IMR-90 (cell line): ENCODE measurements around the gene CLEC2D. TPM values are rescaled to one million over a fixed set of nuclear protein-coding genes. Genes with fewer than 3 reads are reported as not detected.
"Not testable (repeated sequence)": the region's sequence is repeated elsewhere in the genome, so short reads cannot be mapped to it uniquely, and the experiment has no call there.

Experiments used
- ATAC-seq: fragments of 200-7000 bp; cut with Tn5 transposase; 2 replicates; pipeline ENCODE4 v1.9.1; 2020; ENCODE audit warnings: low read depth, mild to moderate bottlenecking, moderate library complexity
- BruUV-seq: library from RNA; stranded (reverse); fragments of 400-500 nt; replicated peaks from 2 replicates; lab custom pipeline; 2021; lab: Mats Ljungman, UMichigan
- CTCF ChIA-PET: fragments of 300-600 bp; formaldehyde crosslinking; extraction: SDS; loops from one replicate; lab custom pipeline; 2021; ENCODE audit warnings: antibody characterized with exemption; lab: Yijun Ruan, JAX
- POLR2A ChIA-PET: fragments of 300-600 bp; sonication (Branson Sonifier 250); formaldehyde crosslinking; loops from one replicate; lab custom pipeline; 2022; ENCODE audit warnings: antibody characterized with exemption; ENCODE audit not compliant: unreplicated experiment; lab: Charles Lee
- DNase-seq: peaks from one replicate; pipeline ENCODE4 v3.0.0; 2013
- H2AFZ ChIP-seq: replicated peaks from 2 replicates; pipeline ENCODE3; 2013; ENCODE audit warnings: low read length, mild to moderate bottlenecking; ENCODE audit not compliant: poor library complexity
- H2AK5ac ChIP-seq: 2 replicates; pipeline ENCODE4 v1.6.1; 2013; ENCODE audit warnings: low read depth, low read length, inconsistent platforms
- H2AK9ac ChIP-seq: replicated peaks from 2 replicates; pipeline ENCODE3; 2013; ENCODE audit warnings: mild to moderate bottlenecking, low read depth, low read length, moderate library complexity; ENCODE audit not compliant: poor library complexity
- H2BK120ac ChIP-seq: 2 replicates; pipeline ENCODE4 v1.6.1; 2013; ENCODE audit warnings: low read depth, low read length, inconsistent platforms
- H2BK15ac ChIP-seq: 3 replicates; pipeline ENCODE4 v1.6.1; 2013; ENCODE audit warnings: low read depth, low read length, inconsistent platforms
- H2BK20ac ChIP-seq: 2 replicates; pipeline ENCODE4 v1.6.1; 2013; ENCODE audit warnings: low read depth, mild to moderate bottlenecking, inconsistent platforms, low read length, moderate library complexity
- H2BK5ac ChIP-seq: 2 replicates; pipeline ENCODE4 v1.6.1; 2013; ENCODE audit warnings: mild to moderate bottlenecking, low read depth, low read length, inconsistent platforms; ENCODE audit not compliant: poor library complexity, severe bottlenecking
- H3K14ac ChIP-seq: replicated peaks from 2 replicates; pipeline ENCODE4 v1.6.1; 2013; ENCODE audit warnings: low read depth, low read length, inconsistent platforms
- H3K18ac ChIP-seq: 2 replicates; pipeline ENCODE4 v1.6.1; 2013; ENCODE audit warnings: low read depth, low read length, control low read depth
- H3K23ac ChIP-seq: 2 replicates; pipeline ENCODE4 v1.6.1; 2013; ENCODE audit warnings: low read depth, low read length, inconsistent platforms
- H3K27ac ChIP-seq: 2 replicates; pipeline ENCODE4 v1.5.1; 2013; ENCODE audit warnings: mild to moderate bottlenecking, control low read depth, low read length; ENCODE audit not compliant: insufficient read depth
- H3K27me3 ChIP-seq: 2 replicates; pipeline ENCODE4 v1.6.1; 2013; ENCODE audit warnings: low read length; ENCODE audit not compliant: control insufficient read depth, insufficient read depth
- H3K36me3 ChIP-seq: 2 replicates; pipeline ENCODE4 v1.6.1; 2013; ENCODE audit warnings: low read length, mixed read lengths; ENCODE audit not compliant: control insufficient read depth, insufficient read depth
- H3K4ac ChIP-seq: 2 replicates; pipeline ENCODE4 v1.6.1; 2013; ENCODE audit warnings: low read depth, low read length, inconsistent platforms
- H3K4me1 ChIP-seq: 2 replicates; pipeline ENCODE4 v1.6.1; 2013; ENCODE audit warnings: low read length, mixed read lengths; ENCODE audit not compliant: control insufficient read depth, insufficient read depth
- H3K4me2 ChIP-seq: 2 replicates; pipeline ENCODE4 v1.6.1; 2013; ENCODE audit warnings: low read depth, mild to moderate bottlenecking, control low read depth, low read length, moderate library complexity
- H3K4me3 ChIP-seq: 2 replicates; pipeline ENCODE4 v1.5.1; 2013; ENCODE audit warnings: low read depth, mild to moderate bottlenecking, control low read depth, low read length, moderate library complexity; ENCODE audit not compliant: insufficient read depth
- H3K56ac ChIP-seq: 2 replicates; pipeline ENCODE4 v1.6.1; 2013; ENCODE audit warnings: low read length, inconsistent platforms; ENCODE audit not compliant: insufficient read depth; ENCODE audit errors: extremely low read depth
- H3K79me1 ChIP-seq, 2 experiments: 2 replicates each; pipeline ENCODE4 v1.6.1; 2013; ENCODE audit warnings: low read length in 2 of 2, inconsistent platforms in 1 of 2, low read depth in 1 of 2
- H3K9ac ChIP-seq: 2 replicates; pipeline ENCODE4 v1.6.1; 2013; ENCODE audit warnings: low read depth, low read length, control low read depth
- H3K9me1 ChIP-seq: 2 replicates; pipeline ENCODE4 v1.6.1; 2013; ENCODE audit warnings: low read length, inconsistent platforms; ENCODE audit not compliant: insufficient read depth
- H3K9me3 ChIP-seq: 2 replicates; pipeline ENCODE4 v1.6.1; 2013; ENCODE audit warnings: low read length; ENCODE audit not compliant: control insufficient read depth, insufficient read depth
- H4K20me1 ChIP-seq: 2 replicates; pipeline ENCODE4 v1.6.1; 2013; ENCODE audit warnings: low read length, inconsistent platforms; ENCODE audit not compliant: insufficient read depth
- H4K5ac ChIP-seq: 2 replicates; pipeline ENCODE4 v1.6.1; 2013; ENCODE audit warnings: mild to moderate bottlenecking, low read depth, low read length, control low read depth
- H4K8ac ChIP-seq, 2 experiments: 2 replicates each; pipeline ENCODE4 v1.6.1; 2013; ENCODE audit warnings: low read depth in 2 of 2, low read length in 2 of 2, control low read depth in 1 of 2, inconsistent platforms in 1 of 2
- H4K91ac ChIP-seq: 2 replicates; pipeline ENCODE4 v1.6.1; 2013; ENCODE audit warnings: low read depth, low read length, inconsistent platforms; ENCODE audit not compliant: insufficient read depth
- CHD1 ChIP-seq: IDR thresholded peaks from 2 replicates; pipeline ENCODE4 v1.6.1; 2012; ENCODE audit warnings: low read depth, low read length, improper control_type of control experiment
- MXI1 ChIP-seq: IDR thresholded peaks from 2 replicates; pipeline ENCODE4 v1.6.1; 2012; ENCODE audit warnings: low read depth, mild to moderate bottlenecking, low read length, moderate library complexity, borderline replicate concordance
- NFE2L2 ChIP-seq: fragments of 150-350 bp; IDR thresholded peaks from 2 replicates; pipeline ENCODE4 v1.6.1; 2016; ENCODE audit warnings: low read depth, mild to moderate bottlenecking, low read length
- POLR2A ChIP-seq: IDR thresholded peaks from 2 replicates; pipeline ENCODE4 v1.6.1; 2012; ENCODE audit warnings: mild to moderate bottlenecking, low read depth, low read length
- RFX5 ChIP-seq: IDR thresholded peaks from 2 replicates; pipeline ENCODE4 v1.8.0; 2012; ENCODE audit warnings: low read depth, mild to moderate bottlenecking, low read length, moderate library complexity
- WGBS, 2 experiments: methylation state at CpG; one replicate each; pipeline versions ENCODE4 v1.1.5 to v1.1.7; 2013; ENCODE audit warnings: missing lambda C conversion rate in 2 of 2; ENCODE audit not compliant: insufficient read length in 1 of 2; ENCODE audit errors: extremely low coverage in 2 of 2; 5-methylcytosine and 5-hydroxymethylcytosine counted together
- dilution Hi-C: fragments of 300-500 bp; cut with HindIII; formaldehyde crosslinking; loops from one replicate; pipeline ENCODE4 v1.14.3; 2018; ENCODE audit warnings: low sequenced_read_pairs; ENCODE audit not compliant: unreplicated experiment
- in situ Hi-C: fragments of 300-500 bp; cut with MboI; formaldehyde crosslinking; loops from 3 replicates; pipeline ENCODE4 v1.14.3; 2019; ENCODE audit warnings: low sequenced_read_pairs, inconsistent platforms, mixed read lengths
- intact Hi-C: fragments of 100-400 bp; cut with micrococcal nuclease; formaldehyde crosslinking; loops from 2 replicates; pipeline ENCODE4 v1.10.0; 2022
- polyA plus RNA-seq, 3 experiments: library from polyadenylated mRNA; depleted of rRNA; stranded (reverse); fragments of >200 nt; gene quantifications; 2 replicates each; pipeline ENCODE4 v1.2.3, GENCODE V29; 2012; ENCODE audit warnings: low replicate concordance in 1 of 3
- total RNA-seq: library from RNA; depleted of rRNA; stranded (reverse); fragments of >200 nt; gene quantifications from 2 replicates; pipeline ENCODE4 v1.2.3, GENCODE V29; 2012

CLEC2D gene
- total and polyA plus RNA-seq, 2 of the 4 experiments (the other 2 are of a cell fraction) = 0.72 to 1.2 TPM

DNA sequence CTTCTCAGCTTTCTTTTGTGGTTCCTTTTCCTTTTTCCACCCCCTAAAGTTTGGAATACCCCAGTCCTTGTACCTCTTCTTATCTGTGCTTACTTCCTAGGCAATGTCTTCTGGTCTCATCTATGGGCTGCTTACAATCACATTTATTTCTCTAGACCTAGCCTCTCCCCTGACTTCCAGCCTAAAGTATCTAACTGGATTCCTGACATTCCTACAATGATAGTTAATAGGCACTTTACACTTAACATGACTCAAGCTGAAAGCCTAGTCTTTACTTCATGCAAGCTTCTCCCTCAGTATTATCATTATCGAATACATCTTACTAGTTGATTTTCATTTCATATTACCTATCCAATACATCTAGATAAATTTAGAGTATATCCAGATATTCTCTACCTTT, 42.2 kb downstream of the CLEC2D start:
- no peak overlapping the region for H2AK9ac ChIP-seq
- TF ChIP-seq MXI1 (no peak), NFE2L2 (no peak), CHD1 (no peak), POLR2A (no peak), RFX5 (no peak)
- H2AFZ ChIP-seq = no peak overlapping the region
- no peak overlapping the region for H3K18ac ChIP-seq
- H3K4me1 ChIP-seq = no peaks in the 10 kb centered on the region
- no peaks in the 10 kb centered on the region for H3K36me3 ChIP-seq
- no peak overlapping the region for H3K4me3 ChIP-seq
- H3K14ac ChIP-seq = no peak overlapping the region
- H3K27ac ChIP-seq = no peak overlapping the region
- dilution Hi-C loops = no loop called here
- H3K9me3 ChIP-seq = no peaks in the 10 kb centered on the region
- ATAC-seq (peak; percentile 90), DNase-seq (peak; percentile 16)
- CTCF ChIA-PET = interaction anchor here (0.6 kb wide), 1 partner anchor 238 kb away, joined by 3 read pairs; no protein-coding TSS in a partner anchor
- H3K23ac ChIP-seq = no peak overlapping the region
- H4K5ac ChIP-seq = no peak overlapping the region
- POLR2A ChIA-PET = no interaction called here
- no peak overlapping the region for H2BK15ac ChIP-seq
- H2AK5ac ChIP-seq = no peak overlapping the region
- H3K9ac ChIP-seq = no peak overlapping the region
- H3K4ac ChIP-seq = no peak overlapping the region
- in situ Hi-C loops = loop anchor here (25.0 kb wide), 1 partner anchor 374 kb away; no protein-coding TSS in a partner anchor
- H3K4me2 ChIP-seq = no peak overlapping the region
- no peak overlapping the region for H4K91ac ChIP-seq
- no peaks in the 10 kb centered on the region; the same call in 1 of the 2 replicates for H3K27me3 ChIP-seq
- no peak overlapping the region for H2BK5ac ChIP-seq
- H2BK120ac ChIP-seq = no peak overlapping the region
- no peak overlapping the region for H4K8ac ChIP-seq
- no TSS peak for BruUV-seq
- WGBS, 2 experiments = no CpG with 5 or more reads among the region's 1 CpG
- no peaks in the 10 kb centered on the region for H3K79me1 ChIP-seq
- no peak overlapping the region for H3K56ac ChIP-seq
- no peaks in the 10 kb centered on the region for H3K9me1 ChIP-seq
- no peak overlapping the region for H2BK20ac ChIP-seq
- no peaks in the 10 kb centered on the region for H4K20me1 ChIP-seq
- intact Hi-C loops = no loop called here

DNA sequence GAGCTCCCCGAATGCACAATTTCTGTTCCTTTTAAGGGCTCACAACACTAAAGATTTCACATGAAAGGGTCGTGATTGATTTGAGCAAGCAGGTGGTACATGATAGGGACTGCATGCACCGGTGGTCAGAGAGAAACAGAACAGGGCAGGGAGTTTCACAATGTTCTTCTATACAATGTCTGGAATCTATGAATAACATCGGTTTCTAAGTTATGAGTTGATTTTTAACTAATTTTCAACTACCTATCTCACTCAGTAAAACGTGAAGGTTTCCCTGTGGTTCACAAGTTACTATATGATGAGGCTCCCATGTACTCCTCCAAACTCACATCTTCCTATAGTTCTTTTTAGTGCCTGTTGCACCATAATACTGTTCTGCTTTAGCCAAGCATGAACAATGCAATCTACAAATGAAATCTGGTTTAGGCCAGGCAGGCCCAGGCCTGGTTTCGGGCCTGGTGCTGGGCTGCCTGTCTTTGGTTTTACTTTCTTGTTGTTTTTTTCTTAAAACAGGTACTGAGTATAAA, 43.6 kb downstream of the CLEC2D start:
- not testable (repeated sequence) for ATAC-seq
- no CpG with 5 or more reads among the region's 6 CpGs for WGBS, 2 experiments

More for the DNA sequence above, 43.6 kb downstream of the CLEC2D start:
- H3K27ac ChIP-seq, intact Hi-C loops, H4K20me1 ChIP-seq, H3K36me3 ChIP-seq, H3K56ac ChIP-seq, H3K4ac ChIP-seq, H2AFZ ChIP-seq, H2BK20ac ChIP-seq, H3K9me1 ChIP-seq, H2BK5ac ChIP-seq, H2BK120ac ChIP-seq, H3K23ac ChIP-seq, DNase-seq, POLR2A ChIA-PET, H2AK5ac ChIP-seq, H4K5ac ChIP-seq, H2AK9ac ChIP-seq, H3K9ac ChIP-seq, H4K91ac ChIP-seq, H3K14ac ChIP-seq, H3K27me3 ChIP-seq, H2BK15ac ChIP-seq, H3K4me1 ChIP-seq, dilution Hi-C loops, H3K4me3 ChIP-seq, H3K18ac ChIP-seq, CTCF ChIA-PET, H3K9me3 ChIP-seq, H3K79me1 ChIP-seq, H3K4me2 ChIP-seq, H4K8ac ChIP-seq, BruUV-seq: not testable (repeated sequence)
- in situ Hi-C loops = loop anchor here (25.0 kb wide), 1 partner anchor 376 kb away; no protein-coding TSS in a partner anchor
